A204.1 (cell line): ENCODE data around the gene GATA3.
"Not testable (repeated sequence)": the region's sequence is repeated elsewhere in the genome, so short reads cannot be mapped to it uniquely, and the experiment has no call there.

Experiments
- FAIRE-seq: peaks from 2 replicates; lab custom pipeline; 2012; peaks lifted over from hg19 to GRCh38; lab: Jason Lieb, UNC

The GATA3 gene

DNA sequence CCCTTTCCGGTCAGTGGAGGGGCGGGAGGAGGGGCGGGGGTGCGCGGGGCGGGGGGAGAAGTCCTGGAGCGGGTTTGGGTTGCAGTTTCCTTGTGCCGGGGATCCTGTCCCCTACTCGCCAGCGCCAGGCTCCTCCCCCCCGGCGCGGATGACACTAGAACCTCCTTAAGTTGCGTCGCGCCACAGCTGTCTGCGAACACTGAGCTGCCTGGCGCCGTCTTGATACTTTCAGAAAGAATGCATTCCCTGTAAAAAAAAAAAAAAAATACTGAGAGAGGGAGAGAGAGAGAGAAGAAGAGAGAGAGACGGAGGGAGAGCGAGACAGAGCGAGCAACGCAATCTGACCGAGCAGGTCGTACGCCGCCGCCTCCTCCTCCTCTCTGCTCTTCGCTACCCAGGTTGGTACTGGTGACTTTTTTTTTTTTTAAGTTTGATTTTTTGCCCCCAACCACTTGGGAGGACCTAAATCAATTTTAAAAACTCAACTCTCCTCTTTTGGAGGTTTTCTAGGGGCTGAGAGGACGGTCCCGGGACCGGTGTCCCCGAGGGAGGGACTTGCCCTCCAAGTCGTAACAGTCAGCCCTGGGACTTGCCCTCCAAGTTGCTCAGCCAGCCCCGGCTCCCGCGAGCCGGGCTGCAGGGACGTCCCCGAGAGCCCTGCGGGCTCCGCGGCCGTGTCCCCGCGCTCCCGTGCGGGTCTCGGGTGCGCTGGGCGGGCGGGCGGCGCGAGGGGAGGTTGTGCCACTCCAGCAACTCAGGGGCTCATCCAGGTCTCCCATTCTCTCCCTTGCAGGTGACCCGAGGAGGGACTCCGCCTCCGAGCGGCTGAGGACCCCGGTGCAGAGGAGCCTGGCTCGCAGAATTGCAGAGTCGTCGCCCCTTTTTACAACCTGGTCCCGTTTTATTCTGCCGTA is at the start of gene GATA3:
TSS of gene GATA3 (plus strand) at position 195 of the 914 bp plus-strand sequence. CDS start 968 bp downstream, outside the sequence.
- no peak for FAIRE-seq

DNA sequence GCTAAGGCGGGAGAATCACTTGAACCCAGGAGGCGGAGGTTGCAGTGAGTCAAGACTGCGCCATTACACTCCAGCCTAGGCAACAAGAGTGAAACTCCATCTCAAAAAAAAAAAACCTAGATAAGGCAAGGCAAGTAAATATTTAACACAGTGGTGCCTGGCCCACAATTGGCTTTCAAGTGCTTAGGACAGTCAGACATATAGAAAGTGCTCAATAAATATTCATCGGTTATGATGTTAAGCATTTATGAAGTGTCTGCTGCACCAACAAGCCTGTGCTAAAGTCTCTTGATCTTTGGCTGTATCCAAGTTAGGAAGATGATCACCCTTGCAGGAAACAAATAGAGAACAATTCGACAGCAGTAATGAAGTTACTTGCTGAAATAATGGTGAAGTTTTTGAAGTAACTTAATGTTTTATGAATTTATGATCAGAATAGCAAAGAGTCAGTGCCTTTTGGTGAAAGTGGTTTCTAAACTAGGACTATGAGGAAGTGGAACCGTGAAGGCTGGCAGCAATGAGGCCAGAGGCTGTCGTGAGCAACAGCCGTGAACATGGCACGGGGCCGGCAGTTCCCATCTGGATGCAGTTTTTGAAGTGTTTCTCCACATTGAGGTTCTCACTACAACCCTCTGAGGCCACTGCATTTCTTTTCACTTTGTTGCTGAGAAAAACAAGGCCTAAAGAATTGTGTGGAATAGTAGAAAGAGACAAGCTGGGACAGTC is 48.1 kb upstream of the GATA3 start:
- FAIRE-seq, result no peak

DNA sequence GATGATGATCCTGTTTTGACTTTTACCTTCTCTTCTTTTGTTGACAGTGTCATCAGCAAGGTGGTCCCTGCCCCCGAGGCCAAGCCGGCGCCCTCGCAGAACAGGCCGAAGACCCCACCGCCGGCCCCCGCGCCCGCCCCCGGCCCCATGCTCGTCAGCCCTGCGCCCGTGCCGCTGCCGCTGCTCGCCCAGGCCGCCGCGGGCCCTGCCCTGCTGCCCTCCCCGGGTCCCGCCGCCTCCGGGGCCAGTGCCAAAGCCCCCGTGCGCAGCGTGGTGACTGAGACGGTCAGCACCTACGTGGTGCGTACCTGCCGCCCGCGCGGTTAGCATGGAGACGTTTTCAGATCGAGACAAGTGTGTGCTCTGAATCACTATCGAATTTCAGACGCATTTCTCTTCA is 45.5 kb upstream of the GATA3 start:
- FAIRE-seq, result no peak

DNA sequence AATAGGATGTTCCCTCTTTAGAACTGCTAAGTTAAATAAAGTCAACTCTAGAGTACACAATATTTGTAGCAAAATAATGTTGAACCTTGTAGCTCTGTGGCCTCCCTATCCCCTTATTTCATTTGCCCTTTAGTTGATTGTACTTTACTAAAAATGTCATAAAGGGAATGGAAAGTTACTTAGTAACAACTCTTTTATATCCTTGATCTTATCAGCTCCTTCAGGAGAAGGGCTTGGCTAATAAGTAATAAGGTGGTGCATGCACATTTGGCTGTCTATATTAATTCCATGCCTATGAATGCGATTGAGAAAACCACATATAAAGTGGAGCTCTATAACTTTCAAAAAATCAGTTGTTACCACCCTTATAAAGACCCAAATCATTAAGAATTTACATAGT is 41.5 kb upstream of the GATA3 start:
- FAIRE-seq, result no peak

DNA sequence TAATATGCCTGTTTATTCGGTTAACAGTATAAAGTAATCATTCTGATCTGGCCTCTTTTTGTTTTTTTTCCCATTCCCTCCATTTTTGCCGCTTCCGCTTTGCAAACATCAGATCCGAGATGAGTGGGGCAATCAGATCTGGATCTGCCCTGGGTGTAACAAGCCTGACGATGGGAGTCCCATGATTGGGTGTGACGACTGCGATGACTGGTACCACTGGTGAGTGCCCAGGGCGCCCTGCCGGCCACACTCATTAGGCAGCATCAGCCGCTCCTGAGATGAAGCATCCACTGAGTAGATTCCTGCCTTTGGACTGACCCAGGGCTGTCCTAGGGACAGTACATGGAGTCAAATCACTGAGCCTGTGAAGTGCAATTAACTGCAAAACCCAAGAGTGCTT is 40.9 kb upstream of the GATA3 start:
- no peak for FAIRE-seq

DNA sequence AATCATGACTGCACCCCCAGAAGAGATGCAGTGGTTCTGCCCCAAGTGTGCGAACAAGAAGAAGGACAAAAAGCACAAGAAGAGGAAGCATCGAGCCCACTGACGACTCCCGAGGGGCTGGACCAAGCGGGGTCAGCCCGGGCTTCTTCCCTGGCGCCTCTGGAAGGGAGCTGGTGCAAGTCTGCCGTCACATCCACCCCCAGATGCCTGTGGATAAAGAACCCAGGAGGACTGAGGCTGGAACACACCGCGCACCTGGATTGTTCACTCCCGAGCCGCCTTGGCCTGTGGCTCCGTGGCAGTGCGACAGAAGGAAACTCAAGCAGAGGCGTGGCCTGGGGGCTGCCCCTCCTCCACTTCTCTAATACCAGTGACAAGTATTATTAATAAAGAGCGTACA is 39.8 kb upstream of the GATA3 start:
- FAIRE-seq, result no peak

DNA sequence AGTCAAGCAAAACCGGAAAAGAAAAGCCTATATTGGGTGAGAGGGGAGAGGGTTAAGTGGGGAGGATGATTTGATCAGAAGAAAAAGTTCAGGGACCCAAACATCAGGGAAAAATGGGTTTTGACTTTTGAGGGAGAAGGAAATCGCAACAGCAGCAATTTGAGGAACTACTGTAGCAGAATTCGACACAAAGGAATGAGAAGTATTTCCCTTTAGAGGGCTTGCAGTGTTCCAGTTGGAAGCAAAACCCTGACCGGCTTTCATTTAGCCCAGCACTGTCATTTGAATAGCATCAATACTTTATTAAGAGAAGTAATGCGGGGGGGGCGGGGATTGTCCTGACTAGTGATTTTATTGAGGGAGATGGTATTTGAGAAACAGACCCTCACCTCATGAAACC is 37.2 kb upstream of the GATA3 start:
- FAIRE-seq, result no peak

DNA sequence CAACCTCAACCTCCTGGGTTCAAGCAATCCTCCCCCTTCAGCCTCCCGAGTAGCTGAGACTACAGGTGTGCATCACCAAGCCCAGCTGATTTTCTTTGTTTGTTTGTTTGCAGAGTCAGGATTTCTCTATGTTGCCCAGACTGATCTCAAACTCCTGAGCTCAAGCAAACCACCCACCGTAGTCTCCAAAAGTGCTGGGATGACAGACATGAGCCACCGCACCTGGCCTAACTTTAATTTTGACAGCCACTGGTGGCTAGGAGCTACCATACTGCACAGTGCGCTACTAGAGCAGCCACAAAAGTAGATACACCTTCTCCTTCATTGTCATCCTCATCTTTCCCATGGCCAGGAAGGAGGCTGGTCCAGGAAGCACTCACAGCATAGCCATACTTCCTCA is 31.2 kb upstream of the GATA3 start:
- FAIRE-seq, result no peak

DNA sequence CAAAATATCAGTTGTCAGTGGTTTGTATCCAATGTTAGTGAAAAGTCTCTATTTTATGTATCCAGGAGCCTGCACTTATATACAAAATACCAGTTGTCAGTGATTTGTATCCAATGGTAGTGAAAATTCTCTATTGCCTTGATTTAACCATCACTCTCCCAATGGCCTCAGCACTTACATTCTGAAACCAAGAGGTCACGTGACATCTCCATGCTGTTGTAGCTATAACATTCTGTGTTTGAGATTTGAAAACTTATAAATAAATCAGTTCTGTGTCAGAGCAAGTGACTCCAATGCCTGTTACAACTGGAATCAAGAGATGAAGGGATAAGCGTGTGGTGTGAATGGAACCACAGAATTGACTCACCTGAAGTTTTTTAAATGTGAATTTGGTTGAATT is 30.6 kb upstream of the GATA3 start:
- FAIRE-seq, result no peak

DNA sequence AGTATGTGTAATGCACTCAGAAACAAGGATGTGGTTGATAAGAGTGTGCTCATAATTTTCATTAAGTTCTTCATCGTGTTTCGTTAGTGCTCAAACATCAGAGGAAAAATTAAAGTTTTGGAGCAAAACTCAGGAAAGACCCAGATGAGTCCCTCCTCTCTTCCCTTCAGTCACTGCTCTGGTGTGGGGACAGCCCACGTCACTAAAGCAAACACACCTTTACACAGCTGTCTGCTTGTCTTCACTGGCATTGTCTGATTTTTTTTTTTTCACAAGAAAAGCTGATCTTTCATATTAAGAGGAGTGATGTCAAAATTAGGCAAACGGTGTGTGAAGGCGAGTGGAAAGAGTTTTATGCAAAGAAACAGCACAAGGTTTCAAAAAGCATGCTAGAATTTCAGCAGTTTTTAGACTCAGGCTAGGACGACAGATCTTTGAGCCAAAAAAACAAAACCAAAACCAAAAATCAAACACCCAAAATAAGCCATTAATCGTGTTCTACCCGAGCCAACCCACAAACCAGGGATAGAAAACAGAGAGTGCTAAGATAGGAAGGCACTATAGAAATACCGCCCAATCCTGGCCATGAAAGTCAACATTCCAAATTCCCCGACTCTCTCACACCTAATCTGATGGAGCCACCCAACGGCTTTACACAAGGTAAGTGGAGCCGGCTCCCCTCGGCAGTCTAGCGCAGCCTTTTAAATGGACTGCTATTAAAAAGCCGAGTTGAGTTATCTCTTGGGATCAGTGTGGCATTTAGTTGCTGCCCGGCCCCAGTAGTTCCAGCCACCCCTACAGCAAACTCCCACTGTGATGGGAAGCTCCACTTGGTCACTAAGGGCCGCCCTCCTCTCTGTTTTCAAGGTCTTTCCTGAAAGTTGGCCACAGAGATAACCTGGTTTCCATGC is 27.9 kb upstream of the GATA3 start:
- no peak for FAIRE-seq

DNA sequence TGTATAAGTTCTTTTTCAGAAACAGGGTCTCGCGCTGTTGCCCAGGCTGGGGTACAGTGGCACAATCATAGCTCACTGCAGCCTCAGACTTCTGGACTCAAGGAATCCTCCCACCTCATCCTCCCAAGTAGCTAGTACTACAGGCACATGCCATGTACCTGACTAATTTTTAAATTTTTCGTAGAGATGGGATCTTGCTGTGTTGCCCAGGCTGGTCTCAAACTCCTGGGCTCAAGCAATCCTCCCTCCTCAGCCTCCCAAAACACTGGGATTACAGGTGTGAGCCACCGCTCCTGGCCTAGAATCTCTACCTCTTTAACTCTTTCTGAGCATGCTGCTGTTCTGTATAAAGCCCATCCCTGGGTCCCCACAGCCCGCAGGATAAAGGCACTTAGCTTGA is 23.3 kb upstream of the GATA3 start:
- not testable (repeated sequence) for FAIRE-seq

DNA sequence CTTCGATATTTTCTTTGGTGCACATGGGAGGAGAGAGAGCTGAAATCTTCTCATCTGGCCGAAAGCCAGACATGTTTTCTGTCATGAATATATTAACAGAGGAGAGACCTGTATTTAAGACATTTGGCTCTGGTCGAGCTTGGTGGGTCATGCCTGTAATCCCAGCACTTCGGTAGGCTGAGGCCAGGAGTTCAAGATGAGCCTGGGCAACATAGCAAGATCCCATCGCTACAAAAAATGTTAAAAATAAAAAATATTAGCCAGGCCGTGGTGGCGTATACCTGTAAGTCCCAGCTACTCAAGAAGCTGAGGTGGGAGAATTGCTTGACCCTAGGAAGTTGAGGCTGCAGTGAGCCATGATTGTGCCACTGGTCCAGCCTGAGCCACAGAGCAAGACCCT is 21.9 kb upstream of the GATA3 start:
- FAIRE-seq, result no peak

DNA sequence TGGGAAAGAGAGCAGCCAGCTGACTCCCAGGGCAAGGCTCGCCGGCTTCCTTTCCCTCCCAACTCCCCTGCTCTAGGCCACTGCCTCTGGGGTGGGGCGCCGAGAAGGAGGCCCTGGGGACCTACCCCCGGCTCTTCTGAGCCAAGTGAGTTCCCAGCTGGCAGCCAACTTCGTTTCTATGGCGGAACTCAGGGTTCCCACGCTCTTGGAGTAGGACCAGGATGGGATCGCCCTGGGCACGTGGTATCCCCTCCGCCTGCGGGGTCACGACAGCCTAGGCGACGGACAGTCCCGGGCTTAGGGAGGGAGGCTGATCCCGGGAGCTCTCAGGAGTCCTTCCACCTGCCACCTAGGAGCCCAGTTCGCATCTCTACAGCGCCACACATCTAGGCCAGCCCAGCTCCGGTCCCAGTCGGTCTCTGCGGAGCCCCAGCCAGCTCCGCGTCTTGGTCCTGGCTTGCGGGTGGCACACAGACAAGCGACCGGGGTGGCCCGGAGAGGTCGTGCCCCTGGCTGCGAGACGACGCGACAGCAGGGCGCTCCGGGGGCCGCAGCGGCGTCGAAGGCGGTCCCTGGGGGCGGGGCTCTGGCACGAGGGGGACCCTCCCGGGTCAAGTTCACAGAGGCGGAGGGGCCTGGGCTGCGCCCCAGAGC is 20.5 kb upstream of the GATA3 start:
- FAIRE-seq, result no peak

DNA sequence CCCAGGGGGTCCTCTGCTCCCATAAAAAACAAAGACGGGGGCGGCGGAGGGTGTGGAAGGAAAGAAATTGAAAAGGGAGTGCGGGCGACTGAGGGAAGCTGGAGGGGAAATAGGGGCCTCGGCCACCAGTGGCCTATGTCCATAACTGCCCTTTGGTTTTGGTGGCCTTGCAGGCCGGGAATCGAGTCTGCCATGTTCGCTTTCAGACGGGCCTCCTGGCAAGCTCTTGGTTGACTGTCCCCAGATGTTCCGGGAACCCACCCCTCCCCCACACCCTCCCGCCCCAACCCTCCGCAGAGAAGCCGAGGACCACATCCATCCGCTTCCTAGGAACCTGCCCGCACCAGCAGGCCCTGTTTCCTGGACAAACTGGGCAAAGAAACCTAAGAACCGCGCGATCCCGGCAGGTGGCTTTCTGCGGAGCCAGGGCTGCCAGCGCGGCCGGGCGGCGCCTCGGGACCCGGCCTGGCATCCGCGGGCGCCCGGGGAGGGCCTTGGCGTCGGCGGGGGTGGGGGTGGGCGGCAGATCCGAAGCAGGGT is 20.0 kb upstream of the GATA3 start:
- no peak for FAIRE-seq

DNA sequence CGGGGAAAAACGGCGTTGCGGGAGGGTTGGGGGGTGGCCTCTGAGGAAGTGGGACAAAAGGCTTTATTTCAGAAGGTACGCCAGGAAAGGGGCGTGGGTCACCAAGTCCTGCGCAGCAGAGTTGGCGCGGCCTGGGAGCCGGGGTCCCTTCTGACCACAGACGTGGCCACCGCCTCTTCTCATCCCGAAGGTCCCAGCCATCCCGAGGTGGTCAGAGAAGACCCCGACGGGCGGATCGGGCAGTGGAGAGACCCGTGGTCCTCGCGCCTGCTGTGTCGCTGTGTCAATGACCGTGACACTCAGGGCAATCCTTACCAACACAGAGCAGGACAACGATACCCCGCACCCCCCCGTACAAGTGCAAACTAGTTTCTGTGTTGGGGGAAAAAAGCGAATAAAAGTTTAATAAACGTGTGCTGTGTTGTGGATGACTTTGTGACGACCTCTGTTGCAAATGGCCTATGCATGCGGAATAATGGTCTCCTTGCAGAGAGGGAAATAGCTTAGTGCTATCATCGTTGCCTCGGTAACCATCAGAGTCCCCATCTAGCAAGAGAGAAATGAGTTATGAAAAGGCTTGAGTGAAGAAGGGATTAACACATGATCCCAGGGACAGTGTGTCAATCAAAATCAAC is 19.4 kb upstream of the GATA3 start:
- FAIRE-seq, result no peak

DNA sequence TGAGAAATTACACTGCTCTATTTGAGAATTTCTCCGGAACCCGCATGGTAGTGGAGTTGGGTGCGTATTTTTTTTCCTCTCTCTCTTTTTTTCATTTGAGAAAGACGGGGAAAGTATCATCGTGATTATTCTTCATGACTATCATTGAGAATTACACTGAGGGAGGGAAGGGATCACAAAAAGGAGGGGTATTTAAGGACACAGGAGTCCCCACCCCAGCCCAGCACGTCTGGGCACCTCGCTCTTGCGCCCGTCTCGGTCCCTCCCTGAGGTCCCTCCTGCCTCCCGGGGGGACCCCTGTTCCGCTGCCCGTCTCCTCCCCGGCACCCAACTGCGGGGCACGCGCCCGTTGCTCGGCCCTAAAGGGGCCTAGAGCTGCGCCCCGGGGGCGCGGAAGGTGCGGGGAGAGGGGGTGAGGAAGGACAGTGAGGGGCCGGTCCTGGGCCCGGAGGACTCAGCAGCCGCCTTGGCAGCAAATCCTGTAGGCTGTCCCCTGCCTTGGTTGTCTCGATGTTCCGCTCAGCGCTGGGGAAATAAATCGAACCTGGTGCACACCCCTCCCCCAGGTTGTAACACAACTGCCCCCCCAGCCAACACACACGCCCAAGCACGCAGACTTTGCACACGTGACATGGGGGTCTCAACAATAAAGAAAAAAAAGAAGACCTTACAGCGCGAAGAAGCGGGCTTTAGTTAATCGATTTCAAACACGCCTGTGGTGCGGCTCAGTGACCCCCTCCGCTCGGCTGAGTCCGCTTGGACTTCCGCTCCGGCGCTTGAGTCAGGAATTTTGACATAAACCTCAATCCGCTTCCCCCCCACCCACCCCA is 18.6 kb upstream of the GATA3 start:
- FAIRE-seq, result no peak

DNA sequence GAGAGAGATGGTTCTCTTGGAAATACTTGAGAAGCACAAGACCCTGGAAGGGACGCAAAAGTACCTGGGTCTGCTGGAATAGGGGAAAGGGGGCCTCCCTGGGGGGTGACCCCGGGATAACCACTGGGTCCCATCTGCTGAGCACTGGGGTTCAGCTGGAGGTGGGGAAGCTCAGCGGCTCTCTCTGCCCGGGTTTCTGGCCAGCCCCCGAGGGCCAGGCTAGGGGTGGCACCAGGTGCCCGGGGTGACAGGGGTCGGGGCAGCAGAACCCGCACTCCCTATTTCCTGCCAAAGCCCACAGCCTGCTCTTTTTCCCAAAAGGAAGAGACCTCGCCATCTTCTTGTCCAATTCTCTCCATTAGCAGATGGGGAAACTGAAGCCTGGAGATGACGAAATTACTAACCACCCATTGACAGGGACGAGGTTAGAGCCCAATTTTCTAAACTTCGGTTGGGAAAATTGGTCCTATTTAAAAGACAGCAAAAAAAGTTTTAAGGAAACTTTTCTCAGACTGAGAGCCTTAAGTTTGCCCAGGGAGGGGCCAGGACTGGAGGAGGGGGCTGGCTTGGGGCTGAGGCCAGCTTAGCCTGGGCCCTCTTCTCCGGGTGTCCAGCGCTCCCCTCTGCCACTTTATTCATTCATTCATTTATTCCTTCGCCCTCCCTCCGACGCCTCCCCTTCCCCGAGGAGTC is 17.8 kb upstream of the GATA3 start:
- no peak for FAIRE-seq

DNA sequence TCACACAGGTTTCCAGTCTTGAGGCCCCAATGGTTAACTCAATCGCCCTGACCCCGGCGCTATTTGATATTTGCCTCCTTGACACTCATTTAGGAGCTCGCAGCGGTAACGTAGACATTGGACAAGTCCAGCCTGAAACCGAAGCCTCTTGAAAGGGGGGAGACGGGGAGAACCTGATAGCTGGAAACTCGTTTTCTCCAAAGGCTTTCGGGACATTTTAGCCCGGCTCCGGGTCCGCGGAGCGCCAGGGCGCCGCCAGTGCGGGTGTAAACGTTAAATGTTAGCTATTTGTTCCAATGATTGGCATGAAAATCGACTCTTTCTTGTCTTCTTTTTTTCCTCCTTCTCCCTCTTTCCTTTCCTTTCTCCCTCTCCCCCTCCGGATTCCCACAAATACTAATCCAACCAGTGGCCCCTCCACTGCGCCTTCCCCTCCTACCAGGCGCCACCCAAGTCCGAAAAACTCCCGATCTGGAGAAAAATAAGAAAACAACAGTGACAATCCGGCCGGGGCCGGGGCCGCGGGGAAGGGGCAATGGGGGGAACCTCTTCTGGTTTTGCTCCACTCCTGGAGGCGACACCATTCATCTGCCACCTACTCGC is 17.2 kb upstream of the GATA3 start:
- FAIRE-seq, result no peak
